DND-41 (cell line): ENCODE results near the gene EXOC3.

ENCODE experiments used
- CTCF ChIP-seq: IDR thresholded peaks from 2 replicates; pipeline ENCODE4 v1.5.1; 2012; ENCODE audit warnings: borderline replicate concordance, low read length, moderate library complexity, mild to moderate bottlenecking; ENCODE audit not compliant: poor library complexity, severe bottlenecking; ENCODE audit errors: extremely low read depth
- EZH2 ChIP-seq: IDR thresholded peaks from 3 replicates; pipeline ENCODE4 v1.6.1; 2012; ENCODE audit warnings: borderline replicate concordance, low read depth, mild to moderate bottlenecking, moderate library complexity, low read length, inconsistent platforms; ENCODE audit not compliant: severe bottlenecking

GRCh38 chr5:439636-440035 lies 3.3 kb upstream of the EXOC3 start:
- TF ChIP-seq CTCF, result no peak
- no peak for TF ChIP-seq EZH2
